ENCODE measurements around the gene LDB2.

LDB2 gene

GRCh38 chr4:16790508-16790907 is 107.9 kb downstream of the LDB2 start:
- DNase-seq, result no peak

- no peak for DNase-seq
Observed at GRCh38 chr4:16788868-16789267, 109.6 kb downstream of the LDB2 start.

GRCh38 chr4:16785793-16786527 is 112.5 kb downstream of the LDB2 start:
- DNase-seq, result no peak

- DNase-seq, result no peak
Observed at GRCh38 chr4:16783119-16783518, 115.3 kb downstream of the LDB2 start.

- no peak for DNase-seq
Observed at GRCh38 chr4:16779028-16779675, 119.3 kb downstream of the LDB2 start.

- DNase-seq, result no peak
Observed at GRCh38 chr4:16777726-16778125, 120.7 kb downstream of the LDB2 start.

- no peak for DNase-seq
Observed at GRCh38 chr4:16775411-16776154, 122.9 kb downstream of the LDB2 start.

GRCh38 chr4:16772366-16772850 is 126.0 kb downstream of the LDB2 start:
- no peak for DNase-seq

GRCh38 chr4:16770710-16771285 is 127.6 kb downstream of the LDB2 start:
- no peak for DNase-seq

- no peak for DNase-seq
Observed at GRCh38 chr4:16767861-16768260, 130.6 kb downstream of the LDB2 start.

- DNase-seq, result no peak
Observed at GRCh38 chr4:16767251-16767650, 131.2 kb downstream of the LDB2 start.

GRCh38 chr4:16765546-16765945 is 132.9 kb downstream of the LDB2 start:
- no peak for DNase-seq

- DNase-seq, result no peak
Observed at GRCh38 chr4:16764622-16765021, 133.8 kb downstream of the LDB2 start.

- DNase-seq, result no peak
Observed at GRCh38 chr4:16760617-16761363, 137.7 kb downstream of the LDB2 start.

GRCh38 chr4:16759931-16760582 is 138.4 kb downstream of the LDB2 start:
- no peak for DNase-seq

- DNase-seq, result no peak
Observed at GRCh38 chr4:16758816-16759215, 139.6 kb downstream of the LDB2 start.

GRCh38 chr4:16758255-16758654 is 140.2 kb downstream of the LDB2 start:
- no peak for DNase-seq

GRCh38 chr4:16757080-16757521 is 141.3 kb downstream of the LDB2 start:
- DNase-seq, result no peak

GRCh38 chr4:16754104-16754503 is 144.3 kb downstream of the LDB2 start:
- DNase-seq, result no peak

- DNase-seq, result no peak
Observed at GRCh38 chr4:16752150-16752549, 146.3 kb downstream of the LDB2 start.

- DNase-seq, result no peak
Observed at GRCh38 chr4:16750882-16751642, 147.4 kb downstream of the LDB2 start.
